ENCODE results near the gene IER2.

The IER2 gene

GRCh38 chr19:13118424-13119193, 31.6 kb upstream of the IER2 start:
- DNase-seq = peak in 6 of 56 donors; percentile 9 to 54 (median 20)

- DNase-seq = no peak
Measured at GRCh38 chr19:13119627-13120026, 30.6 kb upstream of the IER2 start.

DNA sequence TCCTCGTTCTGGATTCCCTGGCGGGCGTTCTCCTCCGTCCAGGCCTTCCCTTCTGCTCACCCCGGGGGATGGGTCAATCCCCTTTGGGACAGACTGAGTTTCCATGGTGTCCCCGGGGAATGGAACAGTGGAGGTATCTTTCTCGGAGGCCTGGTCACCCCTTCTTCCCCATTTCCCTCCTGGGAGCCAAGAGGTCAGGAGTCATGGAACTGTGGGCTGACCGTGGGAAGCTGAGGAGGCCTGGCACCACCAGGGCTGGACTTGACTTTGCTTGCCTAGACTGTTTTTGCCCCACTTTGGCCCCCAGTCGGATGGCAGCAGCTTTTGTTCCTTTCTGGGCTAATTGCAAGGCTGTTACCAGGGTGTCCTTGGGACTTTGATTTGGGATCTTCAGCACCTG, 30.2 kb upstream of the IER2 start:
- no peak for DNase-seq

- DNase-seq = no peak
Measured at GRCh38 chr19:13120817-13121216, 29.4 kb upstream of the IER2 start.

DNA sequence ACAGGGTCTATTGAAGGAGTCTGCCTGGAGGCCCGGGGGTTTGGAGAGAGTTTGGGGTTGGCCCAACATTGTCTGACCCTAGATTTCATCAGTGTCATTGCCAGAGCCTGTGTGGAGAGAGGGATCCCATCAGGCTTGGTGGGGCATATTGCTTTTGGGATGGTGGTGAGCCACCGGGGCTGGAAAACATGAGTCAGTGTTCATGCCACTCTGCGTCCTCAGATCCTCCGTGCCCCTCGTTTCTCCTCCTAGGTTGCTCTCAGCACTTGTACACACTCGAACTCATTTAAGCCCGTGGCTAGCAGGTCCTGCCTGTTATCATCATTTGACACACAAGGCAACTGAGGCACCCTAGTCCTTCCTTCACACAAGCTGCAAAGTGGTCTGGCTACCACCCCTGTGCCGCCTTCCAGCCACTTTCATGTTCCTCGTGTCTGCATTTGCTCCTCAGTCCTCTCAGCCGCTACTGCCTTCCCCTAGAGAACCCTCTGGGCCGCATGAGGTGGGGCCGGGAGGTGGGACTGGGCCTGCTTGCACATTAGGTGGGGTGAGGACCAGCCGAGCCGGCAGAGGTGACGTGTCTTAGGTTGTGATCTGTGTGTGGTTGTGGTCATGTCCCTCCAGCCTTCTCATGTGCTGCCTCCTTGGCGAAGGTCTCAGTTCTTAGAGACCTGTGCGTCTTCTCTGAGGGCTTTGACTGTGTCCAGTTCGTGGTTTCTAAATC, 28.5 kb upstream of the IER2 start:
- no peak for DNase-seq

GRCh38 chr19:13122275-13122878, 27.8 kb upstream of the IER2 start:
- DNase-seq = no peak

- DNase-seq = peak in 10 of 56 donors; percentile 5 to 46 (median 18)
Measured at GRCh38 chr19:13122980-13123957, 26.9 kb upstream of the IER2 start.

DNA sequence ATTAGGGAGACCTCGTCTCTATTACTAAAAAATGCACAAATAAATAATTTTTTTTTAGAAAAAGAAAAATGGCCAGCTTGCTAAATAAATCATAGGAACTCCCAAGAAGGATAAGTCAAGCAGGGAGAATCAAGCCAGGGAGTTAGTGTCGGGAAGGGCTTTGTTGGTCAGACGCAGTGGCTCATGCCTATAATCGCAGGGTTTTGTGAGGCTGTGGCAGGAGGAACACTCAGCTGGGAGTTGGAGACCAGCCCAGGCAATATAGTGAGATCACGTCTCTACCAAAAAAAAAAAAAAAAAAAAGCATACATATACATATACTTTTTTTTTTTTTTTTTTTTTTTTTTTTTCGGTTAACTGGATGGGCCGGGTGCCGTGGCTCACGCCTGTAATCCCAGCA, 23.2 kb upstream of the IER2 start:
- no peak for DNase-seq

DNA sequence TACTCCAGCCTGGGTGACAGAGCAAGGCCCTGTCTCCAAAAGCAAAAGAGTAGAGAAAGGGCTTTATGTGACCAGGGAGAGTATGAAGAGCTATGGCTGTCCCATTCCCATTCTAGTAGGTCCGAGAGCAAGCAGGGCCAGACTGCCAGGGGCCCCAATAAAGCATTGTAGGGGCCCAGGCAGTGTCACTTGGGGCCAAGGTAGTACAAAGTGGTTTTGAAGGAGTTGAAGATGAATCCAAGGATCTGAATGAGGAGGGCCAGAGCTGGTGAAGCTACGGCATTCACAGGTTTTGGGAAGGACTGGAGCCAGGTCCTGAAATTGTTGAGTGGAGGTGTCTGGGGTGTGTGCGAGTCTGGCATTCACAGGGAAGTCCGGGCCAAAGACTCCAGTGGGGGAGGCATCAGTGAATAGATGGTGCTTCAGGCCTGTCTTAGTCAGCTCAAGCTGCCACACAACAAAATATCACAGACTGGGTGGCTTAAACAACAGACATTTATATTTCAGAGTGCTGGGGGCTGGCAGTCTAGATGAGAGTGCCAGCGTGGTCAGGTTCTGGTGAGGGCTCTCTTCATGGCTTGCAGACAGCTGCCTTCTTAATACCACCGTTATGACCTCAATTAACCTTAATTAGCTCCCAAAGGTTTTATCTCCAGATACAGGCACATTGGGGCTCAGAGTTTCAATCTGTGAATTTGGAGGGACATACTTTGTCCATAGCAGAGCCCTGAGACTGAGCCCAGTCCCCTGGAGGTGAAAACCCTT, 22.2 kb upstream of the IER2 start:
- DNase-seq = no peak

- DNase-seq = no peak
Measured at GRCh38 chr19:13128583-13128982, 21.6 kb upstream of the IER2 start.

- no peak for DNase-seq
Measured at GRCh38 chr19:13129384-13129783, 20.8 kb upstream of the IER2 start.

DNA sequence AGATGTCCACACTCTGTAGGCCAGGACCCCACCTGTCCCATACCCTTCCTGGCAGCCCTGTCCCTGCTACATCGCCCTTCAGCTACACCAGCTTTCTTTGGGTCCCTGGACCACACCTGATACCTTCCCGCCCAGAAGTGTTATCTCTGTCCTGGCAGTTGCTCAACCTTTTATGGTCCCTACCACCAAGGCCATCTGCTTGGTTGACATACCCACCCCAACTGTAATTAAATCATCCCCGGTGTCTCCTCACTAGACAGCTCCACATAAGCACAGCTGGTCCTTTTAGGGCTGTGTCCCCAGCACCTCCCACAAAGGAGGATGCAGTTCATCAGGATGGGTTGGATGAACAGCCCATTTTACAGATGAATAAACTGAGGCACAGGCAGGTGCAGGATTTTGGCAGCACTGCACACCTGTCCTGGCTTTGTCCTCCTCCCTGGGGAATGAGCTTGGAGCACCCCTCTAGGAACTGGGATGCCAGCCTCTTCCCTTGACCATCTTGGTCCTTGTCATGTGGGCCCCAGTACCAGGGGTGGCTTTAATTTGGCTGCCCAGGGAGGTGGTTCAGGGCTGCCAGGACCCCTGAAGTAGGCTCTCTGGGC, 19.2 kb upstream of the IER2 start:
- DNase-seq = no peak

GRCh38 chr19:13132471-13133180, 17.6 kb upstream of the IER2 start:
- no peak for DNase-seq

DNA sequence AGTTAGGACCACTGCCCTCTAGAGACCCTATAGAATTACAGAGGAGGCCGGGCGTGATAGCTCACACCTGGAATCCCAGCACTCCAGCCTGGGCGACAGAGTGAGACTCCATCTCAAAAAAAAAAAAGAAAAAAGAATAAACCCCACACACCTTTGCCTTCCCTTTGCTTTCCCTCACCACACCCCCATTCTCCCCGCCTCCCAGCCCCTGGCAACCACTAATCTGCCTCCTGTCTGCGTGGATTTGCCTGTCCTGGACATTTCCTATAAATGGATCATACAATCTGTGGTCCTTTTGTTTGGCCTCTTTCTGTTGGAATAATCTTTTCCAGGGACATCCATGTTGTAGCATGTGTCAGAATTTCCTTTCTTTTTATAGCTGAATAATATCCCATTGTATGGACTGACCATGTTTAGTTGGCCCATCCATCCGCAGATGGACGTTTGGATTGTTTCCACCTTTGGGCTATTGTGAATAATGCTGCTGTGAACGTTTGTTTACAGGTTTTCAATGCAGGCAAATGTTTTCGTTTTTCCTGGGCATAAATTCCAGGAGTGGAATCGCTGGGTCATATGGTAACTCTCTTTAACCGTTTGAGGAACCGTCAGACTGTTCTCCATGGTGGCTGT, 16.9 kb upstream of the IER2 start:
- DNase-seq = peak in 13 of 56 donors; percentile 3 to 38 (median 18)

DNA sequence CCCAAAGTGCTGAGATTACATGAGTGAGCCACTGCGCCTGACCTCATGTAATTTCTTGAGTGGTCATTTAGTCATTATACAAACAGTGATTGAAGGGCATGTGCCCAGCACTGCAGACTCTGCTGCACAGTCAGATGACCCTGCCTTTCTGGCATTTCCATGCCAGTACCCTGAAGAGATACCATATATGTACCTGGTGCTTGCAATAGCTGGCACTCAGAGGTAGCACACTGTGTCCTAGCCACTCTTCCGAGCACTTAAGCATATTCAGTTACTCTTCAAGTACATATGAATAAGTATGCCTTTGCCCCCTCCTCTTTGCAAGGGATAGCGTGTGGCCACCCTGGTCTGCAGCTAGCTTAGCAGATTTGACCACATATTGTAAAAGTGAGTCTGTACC, 15.6 kb upstream of the IER2 start:
- no peak for DNase-seq

DNA sequence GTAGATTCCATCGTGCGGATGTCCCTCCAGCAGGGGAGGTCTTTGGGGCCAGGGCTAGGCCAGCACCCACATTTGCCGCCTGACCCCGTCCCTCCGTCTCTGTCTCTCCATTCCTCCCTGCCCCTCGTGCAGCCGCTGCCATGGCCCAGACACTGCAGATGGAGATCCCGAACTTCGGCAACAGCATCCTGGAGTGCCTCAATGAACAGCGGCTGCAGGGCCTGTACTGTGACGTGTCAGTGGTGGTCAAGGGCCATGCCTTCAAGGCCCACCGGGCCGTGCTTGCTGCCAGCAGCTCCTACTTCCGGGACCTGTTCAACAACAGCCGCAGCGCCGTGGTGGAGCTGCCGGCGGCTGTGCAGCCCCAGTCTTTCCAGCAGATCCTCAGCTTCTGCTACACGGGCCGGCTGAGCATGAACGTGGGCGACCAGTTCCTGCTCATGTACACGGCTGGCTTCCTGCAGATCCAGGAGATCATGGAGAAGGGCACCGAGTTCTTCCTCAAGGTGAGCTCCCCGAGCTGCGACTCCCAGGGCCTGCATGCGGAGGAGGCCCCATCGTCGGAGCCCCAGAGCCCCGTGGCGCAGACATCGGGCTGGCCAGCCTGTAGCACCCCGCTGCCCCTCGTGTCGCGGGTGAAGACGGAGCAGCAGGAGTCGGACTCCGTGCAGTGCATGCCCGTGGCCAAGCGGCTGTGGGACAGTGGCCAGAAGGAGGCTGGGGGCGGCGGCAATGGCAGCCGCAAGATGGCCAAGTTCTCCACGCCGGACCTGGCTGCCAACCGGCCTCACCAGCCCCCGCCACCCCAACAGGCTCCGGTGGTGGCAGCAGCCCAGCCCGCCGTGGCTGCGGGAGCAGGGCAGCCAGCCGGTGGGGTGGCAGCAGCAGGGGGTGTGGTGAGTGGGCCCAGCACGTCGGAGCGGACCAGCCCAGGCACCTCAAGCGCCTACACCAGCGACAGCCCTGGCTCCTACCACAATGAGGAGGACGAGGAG, 14.8 kb upstream of the IER2 start:
- DNase-seq = no peak

DNA sequence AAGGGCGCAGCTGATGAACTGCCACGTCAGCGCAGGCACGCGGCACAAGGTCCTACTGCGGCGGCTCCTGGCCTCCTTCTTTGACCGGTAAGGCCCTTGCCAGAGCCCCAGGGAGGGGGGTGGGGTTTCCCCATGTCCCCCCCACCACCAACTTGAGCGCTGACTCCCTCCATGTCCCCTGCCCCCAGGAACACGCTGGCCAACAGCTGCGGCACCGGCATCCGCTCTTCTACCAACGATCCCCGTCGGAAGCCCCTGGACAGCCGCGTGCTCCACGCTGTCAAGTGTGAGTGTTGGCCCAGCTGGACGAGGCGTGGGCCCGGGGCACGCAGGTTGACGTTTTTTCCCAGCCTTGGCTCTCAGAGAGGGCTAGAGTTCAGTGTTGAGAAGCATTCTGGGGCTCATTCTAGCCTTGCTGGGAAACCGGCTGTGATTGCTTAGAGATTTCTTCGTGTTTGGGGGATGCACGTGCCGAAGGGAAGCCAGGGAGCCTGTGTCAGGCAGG, 12.9 kb upstream of the IER2 start:
- no peak for DNase-seq
